D341Med (cell line): Measurements from ENCODE around the gene PHPT1.
"Not testable (repeated sequence)": the region's sequence is repeated elsewhere in the genome, so short reads cannot be mapped to it uniquely, and the experiment has no call there.

Source experiments
- DNase-seq: peaks from one replicate; pipeline ENCODE4 v3.0.0; 2012; ENCODE audit warnings: low spot score

The PHPT1 gene

GRCh38 chr9:136849038-136849959 lies at the start of gene PHPT1:
Gene PHPT1 (plus strand): TSS chr9:136849409. CDS start chr9:136849431, 22 bp downstream.
- DNase-seq: peak; percentile 97

- peak; percentile 93 for DNase-seq
Observed at GRCh38 chr9:136799854-136800657, 49.2 kb upstream of the PHPT1 start.

GRCh38 chr9:136802321-136802720 lies 46.9 kb upstream of the PHPT1 start:
- no peak for DNase-seq

- DNase-seq: not testable (repeated sequence)
Observed at GRCh38 chr9:136803009-136803550, 46.1 kb upstream of the PHPT1 start.

GRCh38 chr9:136803551-136804508 lies 45.4 kb upstream of the PHPT1 start:
- DNase-seq: no peak

- no peak for DNase-seq
Observed at GRCh38 chr9:136804509-136805206, 44.6 kb upstream of the PHPT1 start.

- no peak for DNase-seq
Observed at GRCh38 chr9:136805207-136805740, 43.9 kb upstream of the PHPT1 start.

- DNase-seq: no peak
Observed at GRCh38 chr9:136806067-136806466, 43.1 kb upstream of the PHPT1 start.

GRCh38 chr9:136806631-136807201 lies 42.5 kb upstream of the PHPT1 start:
- DNase-seq: no peak

GRCh38 chr9:136807281-136808074 lies 41.7 kb upstream of the PHPT1 start, which contains the start of gene RABL6:
Gene RABL6 (plus strand): TSS chr9:136807948. CDS start chr9:136808197, 249 bp downstream.
- peak; percentile 99 for DNase-seq

GRCh38 chr9:136808075-136808805 lies 41.0 kb upstream of the PHPT1 start:
- peak; percentile 76 for DNase-seq

GRCh38 chr9:136808806-136809158 lies 40.4 kb upstream of the PHPT1 start:
- no peak for DNase-seq

- DNase-seq: no peak
Observed at GRCh38 chr9:136814725-136815421, 34.3 kb upstream of the PHPT1 start.

- DNase-seq: no peak
Observed at GRCh38 chr9:136815422-136815782, 33.8 kb upstream of the PHPT1 start.

- no peak for DNase-seq
Observed at GRCh38 chr9:136820971-136821825, 28.0 kb upstream of the PHPT1 start.

GRCh38 chr9:136821826-136822544 lies 27.2 kb upstream of the PHPT1 start:
- no peak for DNase-seq
